Hematopoietic multipotent progenitor cell treated with erythropoietin and hydrocortisone succinate and interleukin-3 and kit ligand, for 17 days (in vitro differentiated cells): ENCODE results near the gene ACP7.
"Not testable (repeated sequence)": the region's sequence is repeated elsewhere in the genome, so short reads cannot be mapped to it uniquely, and the experiment has no call there.

Source experiments
- DNase-seq: peaks from one replicate; pipeline ENCODE4 v3.0.0-alpha.2; 2015; ENCODE audit warnings: low spot score

ACP7 gene

GRCh38 chr19:39131255-39131755 is 47.1 kb downstream of the ACP7 start:
- no peak for DNase-seq

GRCh38 chr19:39132344-39132969 is 48.3 kb downstream of the ACP7 start:
- no peak for DNase-seq

GRCh38 chr19:39133431-39134270 is 49.5 kb downstream of the ACP7 start:
- DNase-seq: no peak

GRCh38 chr19:39135701-39136100 is 51.5 kb downstream of the ACP7 start:
- no peak for DNase-seq

- no peak for DNase-seq
Observed at GRCh38 chr19:39136225-39136940, 52.2 kb downstream of the ACP7 start.

- DNase-seq: no peak
Observed at GRCh38 chr19:39137131-39137530, 53.0 kb downstream of the ACP7 start.

- DNase-seq: no peak
Observed at GRCh38 chr19:39138221-39139211, 54.3 kb downstream of the ACP7 start.

- no peak for DNase-seq
Observed at GRCh38 chr19:39139305-39139874, 55.2 kb downstream of the ACP7 start.

GRCh38 chr19:39139971-39140453 is 55.8 kb downstream of the ACP7 start:
- DNase-seq: no peak

GRCh38 chr19:39140594-39140993 is 56.4 kb downstream of the ACP7 start:
- DNase-seq: no peak

GRCh38 chr19:39141929-39142328 is 57.8 kb downstream of the ACP7 start:
- no peak for DNase-seq

GRCh38 chr19:39142630-39143029 is 58.5 kb downstream of the ACP7 start:
- DNase-seq: no peak

GRCh38 chr19:39143757-39144289 is 59.7 kb downstream of the ACP7 start:
- not testable (repeated sequence) for DNase-seq

- no peak for DNase-seq
Observed at GRCh38 chr19:39144290-39145071, 60.3 kb downstream of the ACP7 start.

GRCh38 chr19:39145180-39145953 is 61.2 kb downstream of the ACP7 start:
- no peak for DNase-seq

- DNase-seq: no peak
Observed at GRCh38 chr19:39146091-39146490, 61.9 kb downstream of the ACP7 start.

- no peak for DNase-seq
Observed at GRCh38 chr19:39146686-39147450, 62.7 kb downstream of the ACP7 start.

- no peak for DNase-seq
Observed at GRCh38 chr19:39147480-39147879, 63.3 kb downstream of the ACP7 start.
